ENCODE measurements around the gene MASP2. TPM values are rescaled to one million over a fixed set of nuclear protein-coding genes. Genes with fewer than 3 reads are reported as not detected.

MASP2 gene
- total RNA-seq, 1 donor from 2014 or later, result under 0.01 TPM

- H3K27ac ChIP-seq (ENCODE audit: low read depth, low read length), result no peak overlapping the region
- H3K9ac ChIP-seq (ENCODE audit: low read depth in 1 of 3, low read length in 3 of 3), result peak overlapping the region; percentile 77 to 91 (median 82)
- peak overlapping the region; percentile 70 to 83 (median 82) for H3K4me3 ChIP-seq (ENCODE audit: low read length in 3 of 3)
- peaks cover 15 to 19% (median 17%) of the 10 kb centered on the region in 3 donors for H3K36me3 ChIP-seq (ENCODE audit: control insufficient read depth in 3 of 3, insufficient read depth in 3 of 3, low read length in 3 of 3)
- peaks cover 14 to 23% (median 16%) of the 10 kb centered on the region in 3 donors for H3K4me1 ChIP-seq (ENCODE audit: control insufficient read depth in 3 of 3, insufficient read depth in 3 of 3, low read length in 3 of 3)
- no peaks in the 10 kb centered on the region for H3K27me3 ChIP-seq (ENCODE audit: control insufficient read depth in 3 of 3, insufficient read depth in 3 of 3, low read length in 3 of 3)
- no peaks in the 10 kb centered on the region for H3K9me3 ChIP-seq (ENCODE audit: control insufficient read depth in 3 of 3, low read length in 3 of 3)
Observed at GRCh38 chr1:11058595-11059154, 11.6 kb upstream of the MASP2 start.

- H3K9ac ChIP-seq (ENCODE audit: low read depth in 1 of 3, low read length in 3 of 3), result no peak overlapping the region
- no peaks in the 10 kb centered on the region for H3K27me3 ChIP-seq (ENCODE audit: control insufficient read depth in 3 of 3, insufficient read depth in 3 of 3, low read length in 3 of 3)
- peaks cover 14 to 25% (median 19%) of the 10 kb centered on the region in 3 donors for H3K4me1 ChIP-seq (ENCODE audit: control insufficient read depth in 3 of 3, insufficient read depth in 3 of 3, low read length in 3 of 3)
- no peaks in the 10 kb centered on the region for H3K9me3 ChIP-seq (ENCODE audit: control insufficient read depth in 3 of 3, low read length in 3 of 3)
- H3K36me3 ChIP-seq (ENCODE audit: control insufficient read depth in 3 of 3, insufficient read depth in 3 of 3, low read length in 3 of 3), result peaks cover 14 to 19% (median 15%) of the 10 kb centered on the region in 3 donors
- H3K27ac ChIP-seq (ENCODE audit: low read depth, low read length), result no peak overlapping the region
- H3K4me3 ChIP-seq (ENCODE audit: low read length in 3 of 3), result no peak overlapping the region
Observed at GRCh38 chr1:11058026-11058425, 11.0 kb upstream of the MASP2 start.

GRCh38 chr1:11057477-11057876, 10.4 kb upstream of the MASP2 start:
- Histone ChIP-seq H3K9ac (ENCODE audit: low read depth in 1 of 3, low read length in 3 of 3) (no peak overlapping the region), H3K4me1 (ENCODE audit: control insufficient read depth in 3 of 3, insufficient read depth in 3 of 3, low read length in 3 of 3) (peaks cover 14 to 28% (median 23%) of the 10 kb centered on the region in 3 donors), H3K9me3 (ENCODE audit: control insufficient read depth in 3 of 3, low read length in 3 of 3) (no peaks in the 10 kb centered on the region), H3K27ac (ENCODE audit: low read depth, low read length) (no peak overlapping the region), H3K4me3 (ENCODE audit: low read length in 3 of 3) (no peak overlapping the region), H3K27me3 (ENCODE audit: control insufficient read depth in 3 of 3, insufficient read depth in 3 of 3, low read length in 3 of 3) (peaks cover 0 to 3% (median 0%) of the 10 kb centered on the region in 3 donors), H3K36me3 (ENCODE audit: control insufficient read depth in 3 of 3, insufficient read depth in 3 of 3, low read length in 3 of 3) (peaks cover 13 to 19% (median 15%) of the 10 kb centered on the region in 3 donors)

GRCh38 chr1:11056504-11056903, 9.5 kb upstream of the MASP2 start:
- peaks cover 0 to 3% (median 0%) of the 10 kb centered on the region in 3 donors for H3K27me3 ChIP-seq (ENCODE audit: control insufficient read depth in 3 of 3, insufficient read depth in 3 of 3, low read length in 3 of 3)
- no peaks in the 10 kb centered on the region for H3K9me3 ChIP-seq (ENCODE audit: control insufficient read depth in 3 of 3, low read length in 3 of 3)
- no peak overlapping the region for H3K4me3 ChIP-seq (ENCODE audit: low read length in 3 of 3)
- no peak overlapping the region for H3K9ac ChIP-seq (ENCODE audit: low read depth in 1 of 3, low read length in 3 of 3)
- peaks cover 13 to 18% (median 15%) of the 10 kb centered on the region in 3 donors for H3K36me3 ChIP-seq (ENCODE audit: control insufficient read depth in 3 of 3, insufficient read depth in 3 of 3, low read length in 3 of 3)
- H3K27ac ChIP-seq (ENCODE audit: low read depth, low read length), result no peak overlapping the region
- H3K4me1 ChIP-seq (ENCODE audit: control insufficient read depth in 3 of 3, insufficient read depth in 3 of 3, low read length in 3 of 3), result peaks cover 14 to 23% (median 23%) of the 10 kb centered on the region in 3 donors

GRCh38 chr1:11055676-11056075, 8.6 kb upstream of the MASP2 start:
- Histone ChIP-seq H3K9ac (ENCODE audit: low read depth in 1 of 3, low read length in 3 of 3) (no peak overlapping the region), H3K9me3 (ENCODE audit: control insufficient read depth in 3 of 3, low read length in 3 of 3) (no peaks in the 10 kb centered on the region)

GRCh38 chr1:11054666-11055065, 7.6 kb upstream of the MASP2 start:
- H3K9me3 ChIP-seq (ENCODE audit: control insufficient read depth in 3 of 3, low read length in 3 of 3), result no peaks in the 10 kb centered on the region
- peaks cover 9 to 18% (median 15%) of the 10 kb centered on the region in 3 donors for H3K4me1 ChIP-seq (ENCODE audit: control insufficient read depth in 3 of 3, insufficient read depth in 3 of 3, low read length in 3 of 3)
- H3K4me3 ChIP-seq (ENCODE audit: low read length in 3 of 3), result no peak overlapping the region
- no peak overlapping the region for H3K9ac ChIP-seq (ENCODE audit: low read depth in 1 of 3, low read length in 3 of 3)
- H3K36me3 ChIP-seq (ENCODE audit: control insufficient read depth in 3 of 3, insufficient read depth in 3 of 3, low read length in 3 of 3), result peaks cover 13 to 18% (median 15%) of the 10 kb centered on the region in 3 donors
- no peak overlapping the region for H3K27ac ChIP-seq (ENCODE audit: low read depth, low read length)
- peaks cover 0 to 3% (median 0%) of the 10 kb centered on the region in 3 donors for H3K27me3 ChIP-seq (ENCODE audit: control insufficient read depth in 3 of 3, insufficient read depth in 3 of 3, low read length in 3 of 3)

More at GRCh38 chr1:11055676-11056075, 8.6 kb upstream of the MASP2 start:
- Histone ChIP-seq H3K4me1 (ENCODE audit: control insufficient read depth in 3 of 3, insufficient read depth in 3 of 3, low read length in 3 of 3) (peaks cover 10 to 19% (median 15%) of the 10 kb centered on the region in 3 donors), H3K27me3 (ENCODE audit: control insufficient read depth in 3 of 3, insufficient read depth in 3 of 3, low read length in 3 of 3) (peaks cover 0 to 3% (median 0%) of the 10 kb centered on the region in 3 donors), H3K27ac (ENCODE audit: low read depth, low read length) (no peak overlapping the region), H3K36me3 (ENCODE audit: control insufficient read depth in 3 of 3, insufficient read depth in 3 of 3, low read length in 3 of 3) (peaks cover 13 to 18% (median 15%) of the 10 kb centered on the region in 3 donors), H3K4me3 (ENCODE audit: low read length in 3 of 3) (no peak overlapping the region)

GRCh38 chr1:11054181-11054580, 7.1 kb upstream of the MASP2 start:
- Histone ChIP-seq H3K4me1 (ENCODE audit: control insufficient read depth in 3 of 3, insufficient read depth in 3 of 3, low read length in 3 of 3) (peaks cover 7 to 15% (median 12%) of the 10 kb centered on the region in 3 donors), H3K4me3 (ENCODE audit: low read length in 3 of 3) (no peak overlapping the region), H3K9ac (ENCODE audit: low read depth in 1 of 3, low read length in 3 of 3) (no peak overlapping the region), H3K27me3 (ENCODE audit: control insufficient read depth in 3 of 3, insufficient read depth in 3 of 3, low read length in 3 of 3) (peaks cover 0 to 3% (median 0%) of the 10 kb centered on the region in 3 donors), H3K9me3 (ENCODE audit: control insufficient read depth in 3 of 3, low read length in 3 of 3) (no peaks in the 10 kb centered on the region), H3K27ac (ENCODE audit: low read depth, low read length) (no peak overlapping the region), H3K36me3 (ENCODE audit: control insufficient read depth in 3 of 3, insufficient read depth in 3 of 3, low read length in 3 of 3) (peaks cover 13 to 18% (median 15%) of the 10 kb centered on the region in 3 donors)

- H3K27ac ChIP-seq (ENCODE audit: low read depth, low read length), result no peak overlapping the region
- no peak overlapping the region for H3K4me3 ChIP-seq (ENCODE audit: low read length in 3 of 3)
Observed at GRCh38 chr1:11053758-11054137, 6.7 kb upstream of the MASP2 start.

GRCh38 chr1:11052839-11053757, 6.1 kb upstream of the MASP2 start:
- Histone ChIP-seq H3K27ac (ENCODE audit: low read depth, low read length) (no peak overlapping the region), H3K4me1 (ENCODE audit: control insufficient read depth in 3 of 3, insufficient read depth in 3 of 3, low read length in 3 of 3) (peaks cover 0 to 7% (median 5%) of the 10 kb centered on the region in 3 donors), H3K36me3 (ENCODE audit: control insufficient read depth in 3 of 3, insufficient read depth in 3 of 3, low read length in 3 of 3) (peaks cover 13 to 18% (median 15%) of the 10 kb centered on the region in 3 donors), H3K27me3 (ENCODE audit: control insufficient read depth in 3 of 3, insufficient read depth in 3 of 3, low read length in 3 of 3) (peaks cover 0 to 3% (median 0%) of the 10 kb centered on the region in 3 donors), H3K9me3 (ENCODE audit: control insufficient read depth in 3 of 3, low read length in 3 of 3) (no peaks in the 10 kb centered on the region), H3K4me3 (ENCODE audit: low read length in 3 of 3) (no peak overlapping the region), H3K9ac (ENCODE audit: low read depth in 1 of 3, low read length in 3 of 3) (peak overlapping the region in 1 of 3 donors; percentile 43)

More at GRCh38 chr1:11053758-11054137, 6.7 kb upstream of the MASP2 start:
- Histone ChIP-seq H3K27me3 (ENCODE audit: control insufficient read depth in 3 of 3, insufficient read depth in 3 of 3, low read length in 3 of 3) (peaks cover 0 to 3% (median 0%) of the 10 kb centered on the region in 3 donors), H3K9ac (ENCODE audit: low read depth in 1 of 3, low read length in 3 of 3) (no peak overlapping the region), H3K4me1 (ENCODE audit: control insufficient read depth in 3 of 3, insufficient read depth in 3 of 3, low read length in 3 of 3) (peaks cover 3 to 10% (median 8%) of the 10 kb centered on the region in 3 donors), H3K9me3 (ENCODE audit: control insufficient read depth in 3 of 3, low read length in 3 of 3) (no peaks in the 10 kb centered on the region), H3K36me3 (ENCODE audit: control insufficient read depth in 3 of 3, insufficient read depth in 3 of 3, low read length in 3 of 3) (peaks cover 13 to 18% (median 15%) of the 10 kb centered on the region in 3 donors)
